ENCODE data around the gene WDR11. TPM values are rescaled to one million over a fixed set of nuclear protein-coding genes. Genes with fewer than 3 reads are reported as not detected.

WDR11 gene
- total RNA-seq, 1 experiment from 2014 or later: 48.7 TPM

- Histone ChIP-seq H2BK5ac (ENCODE audit: insufficient read length, low read length) (no peak overlapping the region), H2BK20ac (ENCODE audit: low read depth, low read length, poor library complexity, severe bottlenecking) (no peak overlapping the region), H4K5ac (ENCODE audit: insufficient read length, low read depth, low read length) (no peak overlapping the region), H3K23ac (ENCODE audit: insufficient read length, low read depth, low read length) (no peak overlapping the region), H3K27me3 (ENCODE audit: insufficient read depth, low read length) (no peaks in the 10 kb centered on the region), H2BK120ac (ENCODE audit: low read depth, low read length, poor library complexity, severe bottlenecking) (no peak overlapping the region), H4K91ac (ENCODE audit: insufficient read length, low read depth, low read length) (no peak overlapping the region), H3K4me2 (ENCODE audit: insufficient read depth, insufficient read length, low read length) (no peak overlapping the region), H2AK5ac (ENCODE audit: insufficient read length, low read length) (no peak overlapping the region), H3K23me2 (ENCODE audit: insufficient read length, low read depth, low read length, poor library complexity, severe bottlenecking) (no peaks in the 10 kb centered on the region), H3K79me2 (ENCODE audit: insufficient read depth, low read length) (no peaks in the 10 kb centered on the region), H3T11ph (ENCODE audit: low read length) (no peak overlapping the region), H3K4ac (ENCODE audit: low read depth, low read length) (no peak overlapping the region), H3K9ac (ENCODE audit: extremely low read depth, insufficient read length, low read length) (no peak overlapping the region), H3K56ac (ENCODE audit: insufficient read length, low read depth, low read length) (no peak overlapping the region), H2AFZ (ENCODE audit: low read length) (no peak overlapping the region), H3K79me1 (ENCODE audit: insufficient read depth, low read depth, low read length, poor library complexity, severe bottlenecking) (no peaks in the 10 kb centered on the region), H3K4me1 (ENCODE audit: insufficient read depth, low read length) (no peaks in the 10 kb centered on the region; the same call in 1 of the 2 replicates), H4K20me1 (ENCODE audit: control insufficient read depth, insufficient read depth, insufficient read length) (no peaks in the 10 kb centered on the region), H3K9me3 (ENCODE audit: control insufficient read depth, low read depth, low read length) (no peaks in the 10 kb centered on the region), H3K14ac (ENCODE audit: insufficient read depth, low read length) (no peak overlapping the region), H4K8ac (replicated peaks; ENCODE audit: insufficient read length, low read depth, low read length) (no peak overlapping the region), H2BK15ac (ENCODE audit: low read depth, low read length) (no peak overlapping the region), H2BK12ac (ENCODE audit: insufficient read length, low read depth, low read length) (no peak overlapping the region), H3K27ac (ENCODE audit: insufficient read length, low read depth, low read length) (no peak overlapping the region), H3K18ac (ENCODE audit: insufficient read length, low read depth, low read length) (no peak overlapping the region)
- Mint-ChIP-seq H3K36me3 (ENCODE audit: insufficient read depth in 1 of 3, low read depth in 3 of 3) (no peaks in the 10 kb centered on the region), H3K4me1 (peaks cover 24% of the 10 kb centered on the region in 2 experiments), H3K4me3 (no peak overlapping the region), H3K27ac (peak overlapping the region in 1 of 3 experiments; percentile 54; a peak in 1 of 7 replicates), H3K9me3 (no peaks in the 10 kb centered on the region), H3K27me3 (ENCODE audit: low read depth) (0 out of 2 replicates have a peak, but pooled peaks cover 1% of the 10 kb centered on the region)
- no CpG with 5 or more reads among the region's 5 CpGs for WGBS (ENCODE audit: extremely low coverage, insufficient read length, low lambda C conversion rate)
- no peak for DNase-seq
- TF ChIP-seq CTCF (conservative IDR thresholded peaks at IDR 0.05): no peak
Observed at GRCh38 chr10:120827251-120827875, 23.8 kb upstream of the WDR11 start.
